BE2C (cell line): ENCODE data around the gene PISD.

Experiments
- DNase-seq: peaks from one replicate; pipeline ENCODE4 v3.0.0-alpha.2; 2020
- H3K27me3 ChIP-seq: fragments of 250-450 bp; sonication (Bioruptor Pico); 2 replicates; pipeline ENCODE4 v1.5.1; 2020; ENCODE audit warnings: mild to moderate bottlenecking
- H3K36me3 ChIP-seq: fragments of 250-450 bp; sonication (Bioruptor Pico); 2 replicates; pipeline ENCODE4 v1.5.1; 2020; ENCODE audit warnings: mild to moderate bottlenecking
- H3K4me1 ChIP-seq: fragments of 250-450 bp; sonication (Bioruptor Pico); 2 replicates; pipeline ENCODE4 v1.5.1; 2020
- H3K4me3 ChIP-seq: 2 replicates; pipeline ENCODE4 v1.5.1; 2011; ENCODE audit warnings: low read depth, low read length
- H3K9me3 ChIP-seq: fragments of 250-450 bp; sonication (Bioruptor Pico); 2 replicates; pipeline ENCODE4 v1.5.1; 2020
- CTCF ChIP-seq: IDR thresholded peaks from 2 replicates; pipeline ENCODE4 v1.5.1; 2012; ENCODE audit warnings: mild to moderate bottlenecking, low read depth, low read length

Gene PISD

GRCh38 chr22:31628969-31629708, 32.9 kb downstream of the PISD start:
- 0 out of 2 replicates have a peak, but pooled peaks have one; percentile 5 for TF ChIP-seq CTCF
- H3K4me3 ChIP-seq: peak overlapping the region; percentile 86
- H3K36me3 ChIP-seq: peaks cover 6% of the 10 kb centered on the region
- H3K9me3 ChIP-seq: no peaks in the 10 kb centered on the region
- no peak for DNase-seq
- peaks cover 38% of the 10 kb centered on the region for H3K4me1 ChIP-seq
- no peaks in the 10 kb centered on the region for H3K27me3 ChIP-seq

- DNase-seq: no peak
- Histone ChIP-seq H3K27me3 (no peaks in the 10 kb centered on the region), H3K9me3 (no peaks in the 10 kb centered on the region), H3K4me1 (peaks cover 38% of the 10 kb centered on the region), H3K4me3 (no peak overlapping the region), H3K36me3 (peaks cover 7% of the 10 kb centered on the region)
- TF ChIP-seq CTCF: no peak
Observed at GRCh38 chr22:31628362-31628761, 33.7 kb downstream of the PISD start.

GRCh38 chr22:31627223-31627731, 34.7 kb downstream of the PISD start:
- peaks cover 38% of the 10 kb centered on the region for H3K4me1 ChIP-seq
- peak; percentile 91 for DNase-seq
- no peaks in the 10 kb centered on the region for H3K27me3 ChIP-seq
- no peak overlapping the region; the same call in 1 of the 2 replicates for H3K4me3 ChIP-seq
- H3K36me3 ChIP-seq: peaks cover 14% of the 10 kb centered on the region
- no peak for TF ChIP-seq CTCF
- no peaks in the 10 kb centered on the region for H3K9me3 ChIP-seq

GRCh38 chr22:31626427-31627150, 35.4 kb downstream of the PISD start:
- DNase-seq: no peak
- Histone ChIP-seq H3K27me3 (no peaks in the 10 kb centered on the region), H3K4me3 (no peak overlapping the region; the same call in 1 of the 2 replicates), H3K9me3 (no peaks in the 10 kb centered on the region), H3K36me3 (peaks cover 21% of the 10 kb centered on the region), H3K4me1 (peaks cover 37% of the 10 kb centered on the region)
- no peak for TF ChIP-seq CTCF

- Histone ChIP-seq H3K9me3 (no peaks in the 10 kb centered on the region), H3K4me3 (peak overlapping the region; percentile 39), H3K27me3 (no peaks in the 10 kb centered on the region), H3K36me3 (peaks cover 28% of the 10 kb centered on the region), H3K4me1 (peaks cover 30% of the 10 kb centered on the region)
- TF ChIP-seq CTCF: no peak
- DNase-seq: peak; percentile 90
Observed at GRCh38 chr22:31625661-31626426, 36.2 kb downstream of the PISD start.
